GM18517 (cell line): ENCODE measurements around the gene RUFY2.
"Not testable (repeated sequence)": the region's sequence is repeated elsewhere in the genome, so short reads cannot be mapped to it uniquely, and the experiment has no call there.

Experiments used
- ATAC-seq: cut with Tn5 transposase; IDR thresholded peaks from one replicate; pipeline ENCODE4 v1.9.1; 2021; ENCODE audit warnings: mild to moderate bottlenecking, moderate library complexity; ENCODE audit not compliant: unreplicated experiment

RUFY2 gene

DNA sequence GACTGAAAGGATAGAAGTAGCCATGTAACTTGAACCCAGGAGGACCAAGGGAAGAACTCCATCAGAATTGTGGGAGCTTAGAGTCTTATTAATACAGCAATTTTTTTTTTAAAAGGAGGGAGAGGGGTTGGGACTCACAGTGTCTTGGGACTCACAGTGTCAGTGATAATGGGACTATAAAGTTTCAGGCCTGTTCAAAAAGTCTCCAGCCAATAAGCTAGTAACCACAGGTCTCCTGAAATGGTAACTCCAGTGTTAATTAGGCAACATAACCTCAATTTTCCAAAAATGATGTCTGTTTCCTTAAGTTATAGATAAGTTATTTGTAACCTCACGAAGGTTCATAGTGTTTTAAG, 77.6 kb downstream of the RUFY2 start:
- no peak for ATAC-seq

DNA sequence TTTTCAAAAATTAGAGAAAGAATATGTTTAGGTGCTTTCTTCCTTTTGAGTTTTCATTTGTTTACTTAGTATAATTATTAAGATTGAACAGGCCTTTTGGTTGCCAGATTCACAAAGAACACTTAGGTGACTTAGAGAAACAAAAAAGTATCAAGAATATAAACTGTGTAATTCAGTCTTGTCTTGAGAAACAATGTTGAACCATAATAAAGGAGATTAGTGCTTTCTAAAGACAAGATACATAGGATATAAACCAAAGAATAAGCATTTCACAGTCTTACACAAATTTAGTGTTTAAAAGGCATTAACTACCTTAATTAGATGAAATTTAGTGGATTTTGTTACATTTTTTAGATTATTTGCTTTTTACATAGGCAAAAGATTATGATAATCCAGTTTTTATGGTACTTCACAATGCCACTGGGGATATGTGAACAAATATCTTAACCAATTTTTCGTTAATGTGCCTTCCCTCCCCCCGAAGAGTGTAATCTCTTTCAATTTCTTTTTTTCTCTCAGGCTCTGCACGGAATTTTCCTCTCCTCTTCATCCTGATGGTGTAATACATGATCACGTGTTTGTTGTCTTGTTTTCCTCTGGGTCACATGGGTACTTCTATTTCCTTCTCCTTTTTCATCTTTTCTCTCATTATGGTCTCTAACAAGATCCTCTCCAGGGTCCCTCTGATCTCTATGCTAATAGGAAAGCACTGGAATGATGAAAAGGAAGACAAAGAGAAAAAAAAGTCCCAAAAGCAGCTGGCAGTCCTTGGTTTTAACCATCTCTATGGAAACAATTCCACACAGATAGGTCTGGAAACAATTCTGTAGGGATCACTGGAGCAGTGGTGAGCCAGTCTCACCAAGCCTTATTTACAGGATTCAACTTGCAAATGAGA, 78.9 kb downstream of the RUFY2 start:
- ATAC-seq = no peak

DNA sequence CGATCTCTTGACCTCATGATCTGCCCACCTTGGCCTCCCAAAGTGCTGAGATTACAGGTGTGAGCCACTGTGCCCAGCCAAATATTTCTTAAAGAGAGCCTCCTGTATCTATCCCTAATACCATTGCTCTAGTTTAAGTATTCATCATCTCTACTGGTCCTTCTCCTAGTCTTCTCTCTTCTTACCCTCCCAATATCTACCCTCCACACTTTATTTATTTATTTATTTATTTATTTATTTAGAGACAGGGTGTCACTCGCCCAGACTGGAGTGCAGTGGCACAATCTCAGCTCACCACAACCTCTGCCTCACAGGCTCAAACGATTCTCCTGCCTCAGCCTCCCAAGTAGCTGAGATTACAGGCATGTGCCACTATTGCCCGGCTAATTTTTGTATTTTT, 82.7 kb downstream of the RUFY2 start:
- ATAC-seq = not testable (repeated sequence)

DNA sequence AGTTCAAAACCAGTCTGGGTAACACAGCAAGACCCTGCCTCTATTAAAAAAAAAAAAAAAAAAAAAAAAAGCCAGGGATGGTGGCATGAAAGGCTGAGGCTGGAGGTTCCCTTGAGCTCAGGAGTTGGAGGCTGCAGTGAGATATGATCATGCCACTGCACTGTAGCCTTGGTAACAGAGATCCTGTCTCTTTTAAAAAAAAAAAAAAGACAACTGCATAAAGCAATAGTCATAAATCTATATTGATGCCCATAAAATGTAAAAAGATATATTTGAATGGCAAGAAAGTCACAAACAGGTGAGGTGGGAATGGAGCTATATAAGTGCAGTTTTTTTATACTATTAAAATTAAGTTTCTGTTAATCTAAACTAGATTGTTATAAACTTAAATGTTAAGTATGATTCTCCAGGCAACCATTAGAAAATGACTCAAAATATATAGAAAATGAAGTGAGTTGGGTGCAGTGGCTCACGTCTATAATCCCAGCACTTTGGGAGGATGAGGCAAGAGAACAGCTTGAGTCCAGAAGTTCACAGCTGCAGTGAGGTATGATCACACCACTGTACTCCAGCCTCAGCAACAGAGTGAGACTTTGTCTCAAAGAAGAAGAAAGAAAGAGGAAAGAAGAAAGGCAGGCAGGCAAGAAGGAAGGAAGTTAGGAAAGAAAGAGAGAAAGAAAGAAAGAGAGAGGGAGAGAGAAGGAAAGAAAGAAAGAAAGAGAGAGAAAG, 88.6 kb downstream of the RUFY2 start:
- no peak for ATAC-seq

DNA sequence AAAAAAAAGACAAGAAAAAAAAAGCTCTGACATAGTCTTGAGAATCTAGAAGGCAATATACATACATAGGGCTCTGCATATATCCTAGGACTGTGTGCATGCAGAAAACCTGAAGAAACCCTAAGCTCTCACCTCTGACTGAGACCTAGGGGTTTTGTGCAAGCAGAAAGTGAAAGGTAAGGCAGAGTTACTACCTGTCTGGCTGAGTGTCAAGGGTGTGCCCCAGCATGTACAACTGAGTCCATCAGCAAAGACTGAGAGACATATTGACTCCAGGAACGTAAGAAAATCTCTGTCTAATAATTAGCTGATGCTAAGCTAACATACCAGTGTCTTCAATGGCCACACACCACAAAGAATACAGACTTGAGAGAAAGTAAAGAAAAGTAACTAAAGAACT, 91.5 kb downstream of the RUFY2 start:
- ATAC-seq = no peak

DNA sequence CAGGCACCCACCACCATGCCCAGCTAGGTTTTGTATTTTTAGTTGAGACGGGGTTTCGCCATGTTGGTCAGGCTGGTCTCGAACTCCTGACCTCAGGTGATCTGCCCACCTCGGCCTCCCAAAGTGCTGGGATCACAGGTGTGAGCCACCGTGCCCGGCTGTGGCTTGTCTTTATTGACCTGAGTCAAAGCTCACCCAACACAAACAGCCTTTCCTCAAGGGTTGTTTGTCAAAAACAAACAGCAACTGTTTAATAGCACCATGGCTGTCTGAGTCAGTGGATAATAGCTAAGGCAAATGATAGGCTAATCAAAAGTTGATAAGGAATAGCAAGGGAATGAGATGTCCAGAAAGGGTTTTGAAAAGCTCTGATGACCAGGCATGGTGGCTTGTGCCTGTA, 92.1 kb downstream of the RUFY2 start:
- not testable (repeated sequence) for ATAC-seq

DNA sequence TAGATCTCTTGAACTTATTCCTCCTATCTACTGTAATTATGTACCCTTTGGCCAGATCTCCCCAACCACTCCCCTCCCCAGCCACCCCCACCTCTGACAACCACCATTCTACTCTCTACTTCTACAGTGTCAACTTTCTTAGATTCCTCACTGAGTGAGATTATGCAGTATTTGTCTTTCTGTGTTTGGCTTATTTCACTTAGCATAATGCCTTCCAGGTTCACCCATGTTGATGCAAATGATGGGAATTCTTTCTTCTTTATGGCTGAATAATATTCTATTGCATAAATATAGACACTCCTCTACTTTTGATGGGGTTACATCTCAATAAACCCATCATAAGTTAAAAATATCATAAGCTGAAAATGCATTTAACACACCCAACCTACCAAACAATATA, 96.5 kb downstream of the RUFY2 start:
- no peak for ATAC-seq

- no peak for ATAC-seq
Observed at GRCh38 chr10:68305854-68306253, 101.2 kb downstream of the RUFY2 start.

DNA sequence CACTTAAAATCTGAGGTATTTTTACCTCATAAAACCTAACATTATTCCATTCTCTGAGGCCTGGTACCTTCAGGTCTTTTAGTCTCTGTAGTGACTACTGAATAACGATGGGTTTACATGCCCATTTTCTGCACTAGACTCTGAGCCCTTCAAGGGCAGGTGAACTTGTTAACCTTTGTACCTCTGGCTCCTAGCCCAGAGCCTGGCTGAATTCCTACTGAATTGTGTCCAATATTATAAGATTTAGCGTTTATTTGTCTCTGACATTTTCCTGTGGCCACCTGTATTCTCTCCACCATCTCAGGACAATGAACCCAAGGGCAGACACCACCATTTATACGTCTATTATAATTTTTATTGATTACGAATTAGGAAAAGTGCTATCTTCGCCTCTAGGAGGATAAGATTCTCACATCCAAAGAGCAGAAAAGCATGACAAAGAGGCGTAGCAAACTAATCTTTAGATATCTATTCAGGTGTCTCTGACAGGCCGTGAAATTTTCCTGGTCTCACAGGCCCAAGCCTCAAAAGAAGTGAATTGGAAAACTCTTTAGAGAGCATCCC, 103.1 kb downstream of the RUFY2 start:
- ATAC-seq = no peak

DNA sequence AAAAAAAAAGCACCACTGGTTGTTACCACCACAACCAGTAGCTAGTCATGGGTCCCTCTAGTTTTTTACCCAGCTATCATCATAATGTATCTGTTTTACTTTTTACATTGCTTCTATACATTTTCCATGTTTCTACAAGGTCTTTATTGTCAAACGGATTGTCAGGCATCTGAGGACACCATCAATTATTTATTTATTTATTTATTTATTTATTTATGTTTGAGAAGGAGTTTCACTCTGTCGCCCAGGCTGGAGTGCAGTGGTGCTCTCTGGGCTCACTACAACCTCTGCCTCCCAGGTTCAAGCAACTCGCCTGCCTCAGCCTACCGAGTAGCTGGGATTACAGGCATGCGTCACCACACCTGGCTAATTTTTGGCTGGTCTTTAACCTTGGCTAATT, 104.2 kb downstream of the RUFY2 start:
- ATAC-seq = no peak

DNA sequence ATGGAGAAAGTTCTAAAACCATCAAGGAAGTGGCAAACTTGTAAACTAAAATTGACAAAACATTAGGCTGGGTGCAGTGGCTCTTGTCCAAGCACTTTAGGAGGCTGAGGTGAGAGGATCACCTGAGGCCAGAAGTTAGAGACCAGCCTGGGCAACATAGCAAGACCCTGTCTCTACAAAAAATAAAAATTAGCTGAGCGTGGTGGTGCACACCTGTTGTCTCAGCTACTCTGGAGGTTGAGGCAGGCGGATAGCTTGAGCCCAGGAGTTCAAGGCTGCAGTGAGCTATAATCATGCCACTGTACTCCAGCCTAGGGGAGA, 104.6 kb downstream of the RUFY2 start:
- peak; percentile 21 for ATAC-seq

GRCh38 chr10:68301790-68302502, 105.1 kb downstream of the RUFY2 start:
- peak; percentile 62 for ATAC-seq

DNA sequence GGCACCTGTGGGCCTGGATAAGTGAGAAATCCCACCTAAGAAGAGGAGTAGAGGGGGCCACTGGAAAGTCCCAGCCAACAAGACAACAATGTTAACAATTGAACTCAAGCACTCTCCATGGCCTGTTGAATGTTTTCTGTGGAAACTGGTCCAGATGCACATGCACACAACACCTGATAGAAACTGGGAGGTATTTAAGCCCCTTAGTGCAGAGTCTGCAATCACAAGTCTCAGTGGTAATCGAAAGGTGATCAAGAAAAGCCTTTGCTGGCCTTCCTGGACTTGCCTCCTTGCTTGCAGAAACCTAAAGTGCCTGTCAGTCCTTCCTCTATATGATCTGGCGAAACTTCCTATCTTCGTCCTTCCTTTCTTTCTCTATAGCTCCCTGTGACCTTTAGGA, 105.8 kb downstream of the RUFY2 start:
- ATAC-seq = no peak

- ATAC-seq = no peak
Observed at GRCh38 chr10:68296843-68297663, 110.0 kb downstream of the RUFY2 start.
